Amygdala (tissue), 56 donors: ENCODE results near the gene SCN11A.

Experiments used
- DNase-seq, 56 donors: peaks; one replicate each; lab custom pipeline; 2025; lab: John Stamatoyannopoulos, UW

The SCN11A gene

DNA sequence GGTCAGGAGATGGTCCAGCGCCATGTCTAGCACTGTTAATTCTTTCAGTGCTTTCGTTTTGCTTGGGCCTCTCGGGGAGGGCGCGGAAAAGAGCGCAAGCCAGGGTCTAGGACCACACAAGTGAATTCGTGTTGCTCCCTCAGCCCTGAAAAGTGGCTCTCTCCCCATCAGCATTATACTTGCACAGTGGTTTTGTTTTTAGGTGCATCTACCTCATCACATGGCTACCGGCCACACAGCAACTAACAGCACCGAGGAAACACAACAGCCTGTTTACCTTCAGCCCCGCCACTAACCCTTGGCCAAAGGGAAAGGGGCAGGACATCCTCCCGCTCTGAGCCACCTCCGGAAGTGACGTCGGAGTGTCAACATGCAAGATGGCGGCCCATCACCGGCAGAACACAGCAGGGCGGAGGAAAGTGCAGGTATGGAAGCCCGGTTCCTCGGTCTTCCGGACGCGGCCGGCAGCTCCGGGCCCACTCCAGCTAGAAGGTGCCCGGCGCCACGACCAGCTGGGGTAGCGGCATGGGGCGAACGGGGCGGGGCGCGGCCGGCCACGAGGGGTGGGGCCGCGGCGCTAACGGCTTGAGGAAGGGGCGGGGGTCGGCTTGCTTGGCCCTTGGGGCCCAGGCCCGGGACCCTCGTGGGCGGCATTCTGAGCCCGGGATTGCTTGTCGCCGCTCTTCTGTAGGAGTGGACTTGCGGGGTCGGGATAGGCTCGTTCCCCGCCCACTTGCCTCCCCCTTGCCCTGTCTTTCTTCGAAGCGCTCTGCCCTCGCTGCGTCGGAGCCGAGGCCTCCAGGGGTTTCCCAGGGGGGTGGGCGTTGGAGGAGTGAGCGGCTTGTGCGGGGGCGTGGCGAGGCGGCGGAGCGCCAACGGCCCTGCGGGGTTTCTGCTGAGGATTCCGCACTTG is at the start of gene SCN11A, which contains the start of gene WDR48:
SCN11A (minus strand) TSS at position 296 of the 913 bp plus-strand sequence. CDS start 101,582 bp downstream, outside the sequence.
WDR48 (plus strand) TSS at position 368 of the 913 bp plus-strand sequence; CDS start at position 378, 10 bp downstream.
- DNase-seq, result peak; percentile 52 to 96 (median 88)

DNA sequence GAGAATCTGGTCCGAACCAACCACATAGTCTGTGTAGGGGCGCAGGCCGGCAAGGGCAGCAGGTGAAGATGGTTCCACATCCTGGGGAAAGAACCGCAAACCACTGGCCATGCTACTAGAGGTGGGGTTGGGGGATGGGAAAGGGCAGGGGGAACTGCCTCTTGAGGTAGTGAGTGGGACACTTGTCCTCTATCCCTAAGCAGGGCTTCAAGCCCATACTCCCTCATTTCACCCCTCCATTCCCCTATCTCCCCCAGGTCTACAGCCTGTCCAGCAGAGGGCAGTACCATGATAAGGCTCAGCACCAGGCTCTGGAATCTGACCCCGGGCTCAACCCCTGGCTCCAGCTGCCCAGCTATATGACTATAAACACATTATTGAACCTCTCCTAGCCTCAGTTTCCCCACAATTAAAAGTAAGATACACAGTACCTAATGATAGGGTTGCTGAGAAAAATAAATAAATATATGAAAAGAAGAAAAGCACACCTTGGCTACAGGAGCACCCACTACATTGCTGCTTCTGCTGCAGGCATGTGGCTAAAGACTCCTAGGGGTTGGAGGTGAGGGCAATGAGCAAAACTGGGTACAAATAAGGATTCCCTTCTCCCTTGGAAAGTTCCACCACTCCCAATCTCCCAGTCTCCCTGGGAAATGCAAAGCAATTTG is 49.4 kb upstream of the SCN11A start:
- DNase-seq, result peak in 2 of 56 donors; percentile 12 to 19

DNA sequence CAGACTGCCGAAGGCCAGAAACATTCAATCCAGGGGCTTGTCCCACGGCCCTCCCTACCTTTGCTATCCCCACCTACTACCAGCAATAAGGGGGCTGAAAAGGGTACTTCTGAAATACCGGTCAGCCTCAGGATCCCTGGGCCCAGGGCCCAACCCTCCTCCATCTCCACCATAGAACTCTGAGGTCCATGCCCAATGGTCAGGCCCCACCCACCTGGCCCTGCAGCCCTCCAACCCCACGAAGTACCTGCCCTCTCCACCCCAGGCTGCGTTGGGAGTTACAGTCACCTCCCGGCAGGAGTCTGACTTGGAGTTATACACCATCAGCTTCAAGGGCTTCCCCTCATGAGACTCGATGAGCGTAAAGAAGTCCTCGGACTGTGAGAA is 48.7 kb upstream of the SCN11A start:
- DNase-seq, result no peak

DNA sequence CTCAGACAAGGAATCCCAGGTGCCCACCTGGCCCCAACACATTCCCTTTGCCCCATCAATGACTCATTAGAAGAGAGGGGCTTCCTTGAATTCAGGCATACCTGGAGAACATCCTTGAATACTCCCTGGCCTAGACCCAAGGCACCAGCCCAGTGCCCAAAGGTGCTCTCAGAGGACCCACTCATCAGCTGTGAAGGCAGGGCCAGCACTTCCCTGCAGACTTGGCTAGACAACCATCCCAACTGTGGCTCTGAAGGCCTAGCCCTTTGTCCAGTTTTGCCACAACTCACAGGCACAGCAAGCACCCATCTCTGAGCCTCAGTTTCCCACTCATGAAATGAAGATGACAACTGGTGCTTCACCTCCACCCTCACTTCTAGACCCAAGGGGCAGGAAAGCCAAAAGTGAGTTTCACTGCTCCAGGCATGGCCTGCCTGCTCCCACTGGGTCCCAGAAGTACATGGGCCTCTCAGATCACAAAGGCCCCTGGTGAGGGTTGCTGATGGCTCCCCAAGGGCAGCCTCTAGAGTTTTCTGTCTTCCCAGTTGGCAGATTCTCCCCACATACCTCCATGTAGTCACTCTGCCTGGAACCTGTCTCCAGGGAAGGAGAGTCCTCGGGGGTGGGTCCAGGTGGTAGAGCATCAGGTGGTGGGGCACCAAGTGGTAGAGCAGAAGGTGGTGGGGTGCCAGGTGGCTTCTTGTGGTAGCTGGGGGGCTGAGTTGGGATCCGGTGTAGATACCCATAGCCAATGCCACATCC is 48.2 kb upstream of the SCN11A start:
- DNase-seq, result no peak

DNA sequence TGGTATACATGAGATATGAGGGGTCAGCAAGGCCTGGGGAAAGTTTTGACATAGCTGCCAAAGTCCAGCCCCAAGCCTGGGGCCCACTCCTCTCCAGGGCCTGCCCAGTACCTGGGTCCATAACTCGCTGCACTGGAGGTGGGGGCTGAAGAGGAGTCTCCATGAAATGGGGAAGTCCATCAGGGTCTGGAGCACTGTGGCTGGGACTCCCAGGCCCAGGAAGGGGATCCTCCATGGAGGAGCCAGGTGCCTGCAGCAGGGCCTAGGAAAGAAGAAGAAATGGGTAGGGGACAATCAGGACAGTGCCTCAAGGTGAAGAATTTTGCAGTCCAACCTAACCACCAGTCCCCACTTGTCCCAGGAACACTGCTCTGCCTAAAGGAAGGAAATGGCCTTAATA is 47.5 kb upstream of the SCN11A start:
- DNase-seq, result no peak

DNA sequence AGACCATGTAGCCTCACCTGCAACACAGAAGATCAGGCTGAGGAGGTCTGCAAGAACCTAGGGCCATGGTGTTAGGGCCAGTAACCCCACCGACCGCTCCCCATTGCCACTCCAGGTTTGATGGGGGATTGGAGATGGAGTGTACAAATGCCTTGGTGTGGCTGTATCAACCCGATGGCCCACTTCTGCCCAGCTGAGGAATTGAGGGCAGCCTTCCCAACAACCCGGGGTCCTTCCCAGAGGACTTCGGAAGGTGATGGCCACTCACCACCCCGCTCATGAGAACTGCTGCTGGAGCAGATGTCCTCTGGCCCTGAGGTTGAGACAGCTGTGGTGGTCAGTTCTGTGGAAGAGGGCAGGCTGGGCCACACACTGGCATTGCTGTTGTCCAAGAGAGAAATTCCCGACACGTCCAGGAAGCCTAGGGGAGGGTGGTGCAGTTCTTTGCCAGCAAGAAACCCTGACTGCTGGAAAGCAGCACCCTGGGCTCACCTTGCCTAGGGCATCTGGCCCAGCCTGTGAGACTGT is 46.8 kb upstream of the SCN11A start:
- no peak for DNase-seq

DNA sequence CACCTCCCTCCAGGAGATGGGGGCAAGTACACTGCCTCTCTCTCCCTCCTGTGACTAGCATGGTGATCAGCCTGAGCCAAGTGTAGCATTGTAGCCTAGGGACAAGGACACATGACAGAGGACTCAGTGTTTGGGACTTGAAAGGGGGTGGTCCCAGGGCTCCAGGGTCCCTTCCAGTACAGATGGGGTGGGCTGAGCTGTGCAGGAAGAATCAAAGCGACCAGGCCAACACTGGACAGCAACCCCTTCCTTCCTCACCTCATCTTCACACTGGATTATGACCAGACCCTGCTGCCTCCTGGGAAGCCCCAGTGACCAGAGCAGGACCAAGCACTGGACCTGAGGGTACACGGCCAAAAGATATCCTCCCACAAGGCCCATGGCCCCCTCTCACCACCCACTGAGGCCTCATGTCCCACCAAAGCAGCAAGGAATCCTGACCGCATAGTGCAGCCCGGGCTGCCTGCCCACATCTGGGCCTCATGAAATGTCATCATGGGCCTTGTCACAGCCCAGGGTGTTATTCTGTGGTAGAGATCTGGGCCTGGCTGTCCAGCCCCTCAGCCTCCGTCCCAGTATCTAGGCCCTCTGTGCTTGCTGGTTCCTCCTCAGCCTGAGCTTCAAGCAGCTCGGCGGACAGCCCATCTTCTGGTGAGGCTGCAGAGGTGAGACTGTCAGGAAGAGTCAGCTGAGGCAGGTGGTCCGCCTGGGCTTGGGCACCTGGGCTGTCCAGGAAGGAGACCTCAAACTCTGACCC is 46.1 kb upstream of the SCN11A start:
- DNase-seq, result no peak

DNA sequence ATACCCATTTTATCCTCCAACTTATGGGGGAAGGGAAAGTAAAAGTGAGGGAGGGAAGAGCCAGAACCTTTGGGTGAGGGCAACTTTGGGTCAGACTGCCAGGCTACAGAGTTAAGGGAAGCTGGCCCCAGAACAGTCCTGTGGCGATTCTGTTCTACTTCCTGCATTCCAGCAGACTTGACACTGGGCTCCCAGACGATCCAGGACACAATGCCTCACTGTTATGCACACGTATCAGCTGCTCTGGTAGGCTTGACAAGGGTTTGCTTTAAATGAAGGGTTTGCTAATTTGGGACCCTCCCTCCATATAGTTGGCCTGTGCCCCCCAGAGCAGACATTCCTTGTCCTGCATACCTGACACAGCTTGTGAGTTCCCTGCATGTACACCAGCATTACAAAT is 45.0 kb upstream of the SCN11A start:
- DNase-seq, result peak in 16 of 56 donors; percentile 12 to 64 (median 24)

DNA sequence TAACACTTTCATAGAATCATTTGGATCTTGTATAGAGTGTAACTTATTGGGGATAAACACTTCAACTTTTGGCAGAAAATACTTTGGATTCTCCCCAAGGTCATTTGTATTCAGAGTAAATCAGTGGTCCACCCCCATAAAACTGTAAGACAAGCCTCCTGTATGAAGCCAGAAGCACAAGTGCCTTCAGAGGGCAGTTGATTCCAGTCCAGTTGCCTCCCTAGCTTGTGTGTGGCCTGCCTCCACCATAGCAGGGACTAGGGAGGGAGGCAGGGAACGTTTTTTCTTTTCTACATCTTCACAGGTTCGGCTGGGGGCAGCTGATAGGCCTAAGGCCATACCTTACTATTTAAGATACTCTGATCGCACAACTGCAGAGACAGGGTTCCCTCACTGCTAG is 44.0 kb upstream of the SCN11A start:
- DNase-seq, result no peak

DNA sequence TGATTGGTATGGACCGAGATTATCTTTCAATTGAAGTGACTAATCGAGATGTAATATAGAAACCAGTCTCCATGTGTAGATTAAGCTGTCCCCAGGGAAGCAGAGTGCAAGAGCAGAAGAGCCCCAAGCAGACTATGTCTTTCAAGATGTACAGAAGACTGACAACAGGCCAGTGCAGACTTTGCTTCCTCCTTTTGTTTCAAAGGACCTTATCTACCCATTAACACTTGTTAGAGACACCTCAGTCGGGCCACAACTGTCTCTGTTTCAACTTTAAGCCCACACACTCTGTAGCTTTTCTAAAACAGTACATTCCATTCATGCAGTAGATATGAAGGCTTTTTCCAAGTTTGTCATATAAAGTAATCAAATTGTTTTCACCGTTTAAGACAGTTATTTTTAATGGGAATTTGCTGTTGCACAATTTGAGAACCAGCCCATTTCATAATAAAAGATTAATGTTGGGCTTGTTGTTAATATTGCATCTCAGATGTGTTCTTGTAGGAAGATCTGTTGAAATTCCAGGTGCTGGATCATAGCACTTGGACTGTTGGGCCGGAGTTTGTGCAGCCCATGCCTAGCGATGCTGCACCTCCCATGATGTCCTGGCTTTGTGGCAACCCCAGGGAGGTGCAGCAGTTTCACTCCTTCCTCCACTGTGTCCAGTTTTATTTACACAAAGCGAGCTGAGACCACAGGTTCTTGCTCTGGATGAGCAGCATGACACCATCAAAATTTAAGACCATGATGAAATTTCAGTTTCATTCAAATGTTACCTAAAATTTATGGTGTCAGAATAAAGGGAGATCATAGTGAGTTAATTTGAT is 43.3 kb upstream of the SCN11A start:
- no peak for DNase-seq

DNA sequence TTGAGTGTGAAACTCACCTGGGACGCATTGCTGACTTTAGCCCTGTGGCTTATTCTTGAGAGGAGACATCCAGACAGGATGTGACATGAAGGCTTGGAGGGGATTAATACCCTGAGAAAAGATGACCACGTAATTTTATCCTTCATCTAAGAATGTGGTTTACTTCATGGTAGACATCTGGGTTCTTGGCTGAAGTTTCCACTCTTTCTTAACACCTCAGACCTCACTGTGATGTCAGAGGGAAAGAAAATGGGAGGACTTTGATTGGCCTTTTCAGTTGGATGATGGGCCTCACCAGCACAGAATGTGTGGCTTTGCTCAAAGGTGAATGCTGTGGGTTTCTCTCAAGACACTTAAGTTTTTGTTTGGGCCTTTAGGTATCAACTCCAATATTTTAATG is 39.2 kb upstream of the SCN11A start:
- DNase-seq, result no peak

DNA sequence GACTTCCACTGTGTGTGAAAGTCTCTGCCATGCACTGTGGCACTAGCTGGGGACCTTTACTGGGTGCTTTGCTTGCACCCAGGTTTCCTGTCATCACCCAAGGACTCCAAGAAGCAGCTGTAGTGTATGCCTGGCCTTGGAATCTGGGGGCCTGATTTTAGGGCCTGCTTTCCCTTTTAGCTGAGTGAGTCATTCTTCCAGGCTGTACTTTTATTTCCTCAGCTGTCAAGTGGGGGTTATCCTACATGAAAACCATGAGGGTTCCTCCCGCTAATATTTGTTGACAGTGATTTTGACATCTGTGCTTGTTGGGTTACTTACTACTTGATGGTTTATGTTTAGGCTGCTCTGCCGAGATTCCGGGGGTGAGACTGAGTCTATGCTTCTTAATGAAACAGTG is 37.1 kb upstream of the SCN11A start:
- no peak for DNase-seq

DNA sequence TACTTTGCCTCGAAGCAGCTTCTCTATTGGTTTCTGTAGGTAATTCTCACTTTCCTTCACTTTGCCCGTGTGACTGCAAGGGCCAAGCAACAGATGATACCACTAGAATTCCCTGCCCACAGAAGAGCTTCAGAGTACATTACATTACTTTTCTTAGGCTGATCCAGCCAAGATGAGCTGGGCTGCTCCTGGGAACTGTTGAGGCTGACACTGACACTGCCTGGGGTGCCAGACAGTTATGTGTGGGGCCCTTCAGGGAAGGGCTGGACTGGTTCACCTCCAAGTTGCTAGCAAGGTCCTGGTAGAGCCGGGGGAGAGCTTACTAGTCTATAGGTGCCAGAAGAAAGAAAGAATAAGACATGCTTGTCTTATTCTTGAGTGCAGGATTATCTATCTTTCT is 36.7 kb upstream of the SCN11A start:
- DNase-seq, result no peak

DNA sequence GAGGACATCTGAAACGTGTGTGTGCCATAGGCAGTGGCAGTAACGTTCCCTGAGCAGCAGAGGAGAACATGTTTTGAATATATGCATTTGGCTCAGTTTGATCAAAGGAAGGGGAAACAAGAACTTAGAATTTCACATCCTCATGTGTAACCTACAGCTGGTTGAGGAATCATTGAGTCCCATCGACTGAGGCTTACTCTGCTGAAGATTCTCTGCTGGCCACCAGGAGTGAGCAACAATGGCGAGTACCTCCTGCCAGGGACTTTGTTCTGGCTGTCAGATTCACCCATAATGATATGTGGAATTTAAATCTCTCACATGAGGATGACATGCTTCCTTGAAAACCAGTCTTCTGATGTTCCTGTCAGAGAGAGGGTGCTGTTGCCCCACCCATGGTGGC is 34.4 kb upstream of the SCN11A start:
- DNase-seq, result no peak

DNA sequence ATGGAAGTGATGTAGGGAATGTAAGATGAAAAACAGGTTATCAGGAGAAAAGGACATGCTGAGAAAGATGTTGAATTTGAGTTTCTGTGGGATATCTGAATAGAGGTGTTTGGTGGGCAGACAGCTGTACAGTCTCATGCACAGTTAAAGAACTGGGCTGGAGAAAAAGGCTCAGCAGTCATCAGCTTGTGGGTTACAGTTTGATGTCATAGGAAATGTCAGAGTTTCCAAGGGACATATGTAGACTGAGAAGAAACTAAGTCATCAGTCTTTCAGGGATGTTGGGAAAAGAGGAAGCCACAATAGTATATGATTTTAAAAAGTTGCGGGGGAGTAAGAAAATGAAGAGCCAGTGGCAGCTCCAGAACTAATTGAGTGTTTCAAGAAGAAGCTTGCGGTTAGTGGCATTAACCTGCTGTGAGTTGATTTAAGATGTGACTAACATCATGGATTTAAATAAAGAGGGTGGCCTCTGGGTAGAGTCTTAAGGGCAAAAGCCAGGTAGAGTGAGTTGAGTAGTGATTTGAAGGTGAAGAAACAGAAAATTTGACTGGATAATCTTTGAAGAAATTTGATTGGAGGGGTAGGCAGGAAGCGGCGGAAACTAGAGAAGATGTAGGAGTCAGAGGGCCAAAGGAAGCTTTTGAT is 31.0 kb upstream of the SCN11A start:
- no peak for DNase-seq

DNA sequence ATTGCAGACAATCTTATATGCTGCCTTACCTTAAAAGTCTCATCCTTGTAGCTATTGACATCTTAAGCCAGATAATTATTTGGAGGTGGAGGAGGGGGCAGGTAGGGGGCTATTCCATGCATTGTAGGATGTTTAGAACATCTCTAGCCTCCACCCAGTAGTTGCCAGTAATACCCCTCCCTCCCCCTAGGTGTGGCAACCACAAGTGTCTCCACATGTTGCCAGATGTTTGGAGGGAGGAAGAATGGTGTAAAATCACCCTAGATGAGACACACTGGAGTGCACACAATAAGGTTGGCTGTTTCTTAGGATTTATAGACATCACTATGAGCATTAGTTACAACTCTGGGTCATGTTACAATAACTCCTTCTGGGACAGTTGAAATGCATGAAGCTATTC is 28.3 kb upstream of the SCN11A start:
- no peak for DNase-seq

DNA sequence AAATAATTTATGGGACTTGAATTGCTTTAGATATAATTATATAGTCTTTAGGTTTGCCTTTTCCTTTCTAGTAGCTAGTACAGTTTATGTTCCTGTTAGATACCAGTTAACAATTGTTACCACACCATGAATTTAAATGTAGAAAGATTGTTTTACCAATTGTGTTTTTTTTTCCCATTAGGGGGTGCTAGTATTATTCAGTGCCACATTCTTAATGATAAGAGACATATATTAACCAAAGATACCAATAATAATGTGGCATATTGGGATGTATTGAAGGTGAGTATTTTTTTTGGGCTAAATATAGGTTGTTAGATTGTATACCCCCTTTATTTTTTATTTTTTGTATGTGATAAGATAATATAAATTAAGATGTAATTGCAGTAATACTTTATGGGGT is 27.8 kb upstream of the SCN11A start:
- no peak for DNase-seq

DNA sequence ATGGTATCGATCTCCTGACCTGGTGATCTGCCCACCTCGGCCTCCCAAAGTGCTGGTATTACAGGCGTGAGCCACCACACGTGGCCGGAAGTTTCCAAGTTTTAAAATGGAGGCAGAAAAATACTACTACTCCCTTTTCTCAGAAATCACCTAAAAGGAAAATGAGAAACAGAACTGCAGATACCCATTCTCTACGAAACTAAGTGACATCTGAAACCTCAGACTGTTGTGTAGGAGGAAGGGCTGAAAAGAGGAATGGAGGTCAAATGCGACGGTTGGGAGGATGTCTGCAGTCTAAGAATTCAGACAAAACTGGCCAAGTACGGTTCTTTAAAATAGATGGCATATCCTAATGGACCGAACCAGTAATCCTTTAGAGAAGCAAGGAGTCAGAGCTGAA is 24.2 kb upstream of the SCN11A start:
- DNase-seq, result no peak

DNA sequence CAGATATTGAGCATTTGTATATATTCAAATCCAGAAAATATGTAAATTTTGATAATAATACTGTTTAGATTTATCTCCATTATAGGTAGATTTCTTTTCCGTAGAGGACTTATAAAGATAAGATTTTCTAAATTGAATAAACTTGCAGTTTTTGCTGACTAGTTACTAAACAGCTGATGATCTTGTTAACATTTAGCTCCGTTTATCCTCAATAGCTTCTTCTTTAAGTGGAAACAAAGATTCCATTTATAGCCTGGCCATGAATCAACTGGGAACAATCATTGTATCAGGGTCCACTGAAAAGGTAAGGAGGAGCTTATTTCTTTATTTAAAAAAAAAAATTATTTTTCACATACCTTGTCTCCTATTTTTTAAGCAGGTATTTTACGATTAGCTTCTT is 16.8 kb upstream of the SCN11A start:
- DNase-seq, result no peak
